PC-9 (cell line): Measurements from ENCODE around the gene CNTF. TPM values are rescaled to one million over a fixed set of nuclear protein-coding genes. Genes with fewer than 3 reads are reported as not detected.

Experiments used
- BruUV-seq: library from RNA; stranded (reverse); fragments of 400-500 nt; replicated peaks from 2 replicates; lab custom pipeline; 2021; lab: Mats Ljungman, UMichigan
- CTCF ChIA-PET: fragments of 300-600 bp; sonication (Branson Sonifier 250); formaldehyde crosslinking; loops from one replicate; lab custom pipeline; 2022; ENCODE audit warnings: antibody characterized with exemption; lab: Charles Lee
- POLR2A ChIA-PET: fragments of 300-600 bp; sonication (Branson Sonifier 250); formaldehyde crosslinking; loops from one replicate; lab custom pipeline; 2022; ENCODE audit warnings: antibody characterized with exemption; ENCODE audit not compliant: unreplicated experiment; lab: Charles Lee
- DNase-seq, 2 experiments: peaks; one replicate each; pipeline versions ENCODE4 v3.0.0 to v3.0.0-alpha.2; 2015 to 2022; ENCODE audit warnings: mixed read lengths in 1 of 2
- H2AFZ ChIP-seq: fragments of 200-600 bp; sonication (generic); 2 replicates; pipeline ENCODE4 v1.8.1; 2017; ENCODE audit warnings: antibody characterized with exemption
- H3F3A ChIP-seq: fragments of 200-600 bp; sonication (generic); 2 replicates; pipeline ENCODE4 v1.8.1; 2017; ENCODE audit warnings: antibody characterized with exemption, mild to moderate bottlenecking, low read depth; ENCODE audit not compliant: insufficient read depth
- H3K27ac ChIP-seq: fragments of 200-600 bp; sonication (generic); 2 replicates; pipeline ENCODE4 v1.6.1; 2016; ENCODE audit warnings: mixed run types
- H3K27me3 ChIP-seq: fragments of 200-600 bp; sonication (generic); 2 replicates; pipeline ENCODE4 v1.6.1; 2016; ENCODE audit warnings: low read depth, mixed run types; ENCODE audit not compliant: insufficient read depth
- H3K36me3 ChIP-seq: fragments of 200-600 bp; sonication (generic); 2 replicates; pipeline ENCODE4 v1.6.1; 2016; ENCODE audit warnings: low read depth, mixed run types
- H3K4me1 ChIP-seq: fragments of 200-600 bp; sonication (generic); replicated peaks from 2 replicates; pipeline ENCODE4 v1.6.1; 2016; ENCODE audit warnings: mixed run types; ENCODE audit not compliant: insufficient read depth
- H3K4me2 ChIP-seq: fragments of 200-600 bp; sonication (generic); 2 replicates; pipeline ENCODE4 v1.6.1; 2017; ENCODE audit warnings: mixed run types
- H3K4me3 ChIP-seq: fragments of 200-600 bp; sonication (generic); 2 replicates; pipeline ENCODE4 v1.6.1; 2016; ENCODE audit warnings: mixed run types
- H3K79me2 ChIP-seq: fragments of 200-600 bp; sonication (generic); 2 replicates; pipeline ENCODE4 v1.6.1; 2017; ENCODE audit warnings: low read depth, mixed run types
- H3K9me2 ChIP-seq: fragments of 200-600 bp; sonication (generic); 2 replicates; pipeline ENCODE4 v1.8.1; 2017; ENCODE audit warnings: mild to moderate bottlenecking; ENCODE audit not compliant: insufficient read depth
- H3K9me3 ChIP-seq: fragments of 200-600 bp; sonication (generic); 2 replicates; pipeline ENCODE4 v1.8.1; 2016; ENCODE audit warnings: low read depth; ENCODE audit not compliant: insufficient read depth
- H4K20me1 ChIP-seq: fragments of 200-600 bp; sonication (generic); 2 replicates; pipeline ENCODE4 v1.8.1; 2017; ENCODE audit not compliant: insufficient read depth
- EZH2 ChIP-seq: fragments of 200-600 bp; sonication (generic); IDR thresholded peaks from 2 replicates; pipeline ENCODE4 v1.8.0; 2017; ENCODE audit warnings: antibody characterized with exemption, low read depth
- intact Hi-C: fragments of 100-400 bp; cut with micrococcal nuclease; formaldehyde crosslinking; loops from one replicate; pipeline ENCODE4 v1.10.0; 2022; ENCODE audit not compliant: unreplicated experiment
- total RNA-seq: library from RNA; stranded (reverse); gene quantifications from 2 replicates; pipeline ENCODE4 v1.2.3, GENCODE V29; 2021
- TF ChIP-seq, protein P1 (sequence below): fragments of 200-600 bp; sonication (generic); conservative IDR thresholded peaks from 2 replicates; pipeline ENCODE4 v1.6.1; 2017; ENCODE audit warnings: mixed run types, antibody characterized with exemption, mild to moderate bottlenecking, moderate library complexity

Gene CNTF
- total RNA-seq, 1 experiment from 2014 or later: 3.4 TPM

DNA sequence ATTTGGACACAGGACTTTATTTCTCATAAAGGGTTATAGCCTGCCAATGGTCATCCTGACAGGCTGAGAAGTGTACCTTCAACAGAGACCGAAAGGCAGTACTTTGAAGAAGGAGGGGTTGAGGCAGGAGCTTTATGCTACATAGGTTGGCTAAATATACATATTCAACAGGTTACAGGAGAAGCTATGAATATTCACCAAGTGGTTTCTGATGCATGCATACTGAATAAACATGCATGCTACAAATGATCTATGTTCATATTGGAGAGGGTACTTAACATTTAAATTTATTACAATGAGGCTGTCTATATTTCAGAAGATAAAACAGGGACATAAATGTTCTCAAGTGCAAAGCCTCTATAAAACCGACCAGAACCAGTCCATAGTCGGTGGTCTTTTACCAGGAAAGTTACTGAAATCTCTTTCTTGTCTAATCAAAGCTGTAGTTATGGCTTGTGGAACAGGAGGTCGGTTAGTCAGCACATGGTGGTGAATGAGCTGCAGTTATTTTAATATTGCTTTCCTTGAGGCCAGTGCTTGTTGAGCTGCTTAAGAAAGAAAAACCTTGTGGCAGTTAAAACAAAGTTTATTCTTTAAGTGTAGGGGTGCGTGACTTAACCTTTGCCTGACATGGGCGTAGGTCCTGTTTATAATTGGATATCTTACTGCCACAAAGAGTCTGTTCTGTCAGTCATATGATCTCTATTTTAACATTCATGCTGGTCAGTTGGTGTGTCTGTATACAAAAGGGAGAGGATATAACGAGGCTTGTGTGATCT is 19.5 kb downstream of the CNTF start:
- Histone ChIP-seq H3K4me3 (no peak overlapping the region), H4K20me1 (no peaks in the 10 kb centered on the region), H3F3A (no peaks in the 10 kb centered on the region), H3K79me2 (no peaks in the 10 kb centered on the region), H2AFZ (no peak overlapping the region), H3K4me2 (no peak overlapping the region), H3K9me2 (no peaks in the 10 kb centered on the region), H3K27ac (no peak overlapping the region), H3K4me1 (no peaks in the 10 kb centered on the region), H3K27me3 (no peaks in the 10 kb centered on the region), H3K9me3 (peaks cover 8% of the 10 kb centered on the region; the same call in 1 of the 2 replicates), H3K36me3 (no peaks in the 10 kb centered on the region)
- ChIA-PET POLR2A (interaction anchor here (0.6 kb wide), 1 partner anchor 146 kb away, joined by 6 read pairs; no protein-coding TSS in a partner anchor), CTCF (no interaction called here)
- intact Hi-C loops: no loop called here
- TF ChIP-seq, protein P1, sequence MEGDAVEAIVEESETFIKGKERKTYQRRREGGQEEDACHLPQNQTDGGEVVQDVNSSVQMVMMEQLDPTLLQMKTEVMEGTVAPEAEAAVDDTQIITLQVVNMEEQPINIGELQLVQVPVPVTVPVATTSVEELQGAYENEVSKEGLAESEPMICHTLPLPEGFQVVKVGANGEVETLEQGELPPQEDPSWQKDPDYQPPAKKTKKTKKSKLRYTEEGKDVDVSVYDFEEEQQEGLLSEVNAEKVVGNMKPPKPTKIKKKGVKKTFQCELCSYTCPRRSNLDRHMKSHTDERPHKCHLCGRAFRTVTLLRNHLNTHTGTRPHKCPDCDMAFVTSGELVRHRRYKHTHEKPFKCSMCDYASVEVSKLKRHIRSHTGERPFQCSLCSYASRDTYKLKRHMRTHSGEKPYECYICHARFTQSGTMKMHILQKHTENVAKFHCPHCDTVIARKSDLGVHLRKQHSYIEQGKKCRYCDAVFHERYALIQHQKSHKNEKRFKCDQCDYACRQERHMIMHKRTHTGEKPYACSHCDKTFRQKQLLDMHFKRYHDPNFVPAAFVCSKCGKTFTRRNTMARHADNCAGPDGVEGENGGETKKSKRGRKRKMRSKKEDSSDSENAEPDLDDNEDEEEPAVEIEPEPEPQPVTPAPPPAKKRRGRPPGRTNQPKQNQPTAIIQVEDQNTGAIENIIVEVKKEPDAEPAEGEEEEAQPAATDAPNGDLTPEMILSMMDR: no peak
- TF ChIP-seq EZH2: no peak
- BruUV-seq: no TSS peak
- no peak for DNase-seq

DNA sequence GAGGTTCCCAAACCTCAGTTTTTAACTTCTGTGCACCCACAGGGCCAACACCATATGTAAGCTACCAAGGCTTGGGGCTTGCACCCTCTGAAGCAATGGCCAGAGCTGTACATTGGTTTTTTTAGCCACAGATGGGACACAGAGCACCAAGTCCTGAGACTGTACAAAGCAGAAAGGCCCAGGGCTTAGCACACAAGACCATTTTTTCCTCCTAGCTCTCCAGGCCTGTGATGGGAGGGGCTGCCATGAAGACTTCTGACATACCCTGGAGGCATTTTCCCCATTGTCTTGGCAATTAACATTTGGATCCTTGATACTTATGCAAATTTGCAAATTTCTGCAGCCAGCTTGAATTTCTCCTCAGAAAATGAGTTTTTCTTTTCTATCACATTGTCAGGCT is 23.4 kb downstream of the CNTF start:
- no peak for DNase-seq
- no peak overlapping the region for H3K27ac ChIP-seq
- ChIA-PET CTCF (no interaction called here), POLR2A (no interaction called here)
- no TSS peak for BruUV-seq
- H4K20me1 ChIP-seq: no peaks in the 10 kb centered on the region
- no peak overlapping the region for H2AFZ ChIP-seq
- intact Hi-C loops: no loop called here
- H3F3A ChIP-seq: no peaks in the 10 kb centered on the region
- no peaks in the 10 kb centered on the region for H3K9me2 ChIP-seq
- H3K9me3 ChIP-seq: peaks cover 8% of the 10 kb centered on the region; the same call in 1 of the 2 replicates
- no peaks in the 10 kb centered on the region for H3K79me2 ChIP-seq
- no peaks in the 10 kb centered on the region for H3K4me1 ChIP-seq
- H3K36me3 ChIP-seq: no peaks in the 10 kb centered on the region
- TF ChIP-seq, protein P1: no peak
- H3K4me3 ChIP-seq: no peak overlapping the region
- no peak overlapping the region for H3K4me2 ChIP-seq
- no peaks in the 10 kb centered on the region for H3K27me3 ChIP-seq

DNA sequence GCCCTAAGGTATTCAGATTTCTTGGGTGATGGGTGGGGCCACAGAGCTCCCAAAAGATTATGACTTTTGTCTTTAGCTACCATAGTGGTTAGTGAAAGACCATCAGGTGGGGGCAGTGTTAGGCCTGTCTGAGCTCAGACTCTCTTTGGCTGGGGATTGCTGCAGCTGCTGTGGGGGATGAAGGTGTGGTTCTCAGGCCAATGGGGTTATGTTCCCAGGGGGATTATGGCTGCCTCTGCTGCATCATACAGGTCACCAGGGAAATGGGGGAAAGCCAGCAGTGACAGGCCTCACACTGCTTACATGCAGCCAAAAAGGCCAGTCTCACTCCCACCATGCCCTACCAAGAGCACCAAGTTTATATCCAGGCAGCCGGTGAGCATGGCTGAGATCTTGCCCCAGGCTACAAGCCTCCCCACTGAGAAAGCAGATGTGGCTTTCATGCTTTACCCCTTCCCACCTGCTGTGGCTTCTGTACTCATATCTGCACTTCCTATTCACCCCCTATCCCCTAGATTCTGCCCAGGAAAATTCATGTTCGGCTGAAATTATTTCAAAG is 24.8 kb downstream of the CNTF start:
- Histone ChIP-seq H3K79me2 (no peaks in the 10 kb centered on the region), H3K9me2 (no peaks in the 10 kb centered on the region), H3K9me3 (peaks cover 8% of the 10 kb centered on the region; the same call in 1 of the 2 replicates), H3K27ac (no peak overlapping the region), H2AFZ (no peak overlapping the region), H3K36me3 (no peaks in the 10 kb centered on the region), H3K4me3 (no peak overlapping the region), H3K27me3 (no peaks in the 10 kb centered on the region), H3K4me1 (no peaks in the 10 kb centered on the region), H3K4me2 (peak overlapping the region; percentile 14; the same call in 1 of the 2 replicates), H3F3A (no peaks in the 10 kb centered on the region), H4K20me1 (no peaks in the 10 kb centered on the region)
- TF ChIP-seq EZH2: no peak
- TF ChIP-seq, protein P1: no peak
- ChIA-PET POLR2A (interaction anchor here (0.5 kb wide), 1 partner anchor 457 kb away, joined by 10 read pairs; no protein-coding TSS in a partner anchor), CTCF (no interaction called here)
- BruUV-seq: no TSS peak
- no peak for DNase-seq
- intact Hi-C loops: no loop called here
